Spleen (tissue), 11 donors: ENCODE results near the gene ACYP2. TPM values are rescaled to one million over a fixed set of nuclear protein-coding genes. Genes with fewer than 3 reads are reported as not detected.
"Not testable (repeated sequence)": the region's sequence is repeated elsewhere in the genome, so short reads cannot be mapped to it uniquely, and the experiment has no call there.

Source experiments
- DNase-seq: peaks from one replicate; pipeline ENCODE4 v3.0.0-alpha.2; 2020
- H3K27ac ChIP-seq, 8 donors: fragments of 200-600 bp; sonication (generic) in 7 of 8; 1 replicate in 4 of 8; 2 replicates in 4 of 8; pipeline versions ENCODE4 v1.5.0 to v1.8.0; 2016 to 2021; ENCODE audit warnings: inconsistent platforms in 4 of 8, mild to moderate bottlenecking in 4 of 8, moderate library complexity in 1 of 8
- H3K27me3 ChIP-seq, 7 donors: fragments of 200-600 bp; sonication (generic) in 6 of 7; replicated peaks in 1 of 7; 1 replicate in 4 of 7; 2 replicates in 3 of 7; pipeline versions ENCODE4 v1.5.0 to v1.8.0; 2016 to 2021; ENCODE audit warnings: inconsistent platforms in 3 of 7, mild to moderate bottlenecking in 1 of 7
- H3K36me3 ChIP-seq, 6 donors: fragments of 200-600 bp; sonication (generic) in 5 of 6; 1 replicate in 4 of 6; 2 replicates in 2 of 6; pipeline versions ENCODE4 v1.5.0 to v1.8.0; 2016 to 2021; ENCODE audit warnings: inconsistent platforms in 2 of 6
- H3K4me1 ChIP-seq, 6 donors: fragments of 200-600 bp; sonication (generic) in 5 of 6; 1 replicate in 3 of 6; 2 replicates in 3 of 6; pipeline versions ENCODE4 v1.5.0 to v1.8.0; 2016 to 2021; ENCODE audit warnings: inconsistent platforms in 3 of 6
- H3K4me3 ChIP-seq, 8 donors: fragments of 200-600 bp; sonication (generic) in 7 of 8; 1 replicate in 4 of 8; 2 replicates in 4 of 8; pipeline versions ENCODE4 v1.5.0 to v1.8.0; 2016 to 2021; ENCODE audit warnings: inconsistent platforms in 4 of 8, mild to moderate bottlenecking in 4 of 8, moderate library complexity in 2 of 8
- H3K9me3 ChIP-seq, 8 donors: fragments of 200-600 bp; sonication (generic) in 7 of 8; 1 replicate in 4 of 8; 2 replicates in 4 of 8; pipeline versions ENCODE4 v1.5.0 to v1.8.0; 2016 to 2021; ENCODE audit warnings: inconsistent platforms in 4 of 8
- CTCF ChIP-seq, 11 experiments: fragments of 200-600 bp in 7 of 11; fragments of 450-650 bp in 4 of 11; sonication (generic) in 4 of 11; IDR thresholded peaks in 8 of 11; conservative IDR thresholded peaks in 3 of 11; 1 replicate in 7 of 11; 2 replicates in 4 of 11; pipeline versions ENCODE4 v1.4.0 to v1.8.0; 2016 to 2021; ENCODE audit warnings: antibody characterized with exemption in 11 of 11, inconsistent platforms in 4 of 11, mild to moderate bottlenecking in 1 of 11
- POLR2A ChIP-seq, 3 donors: fragments of 450-650 bp; IDR thresholded peaks; one replicate each; pipeline ENCODE4 v1.5.1; 2017; ENCODE audit warnings: antibody characterized with exemption in 3 of 3, mild to moderate bottlenecking in 1 of 3
- POLR2AphosphoS5 ChIP-seq, 3 donors: sonication (generic); formaldehyde crosslinking; IDR thresholded peaks; one replicate each; pipeline ENCODE4 v1.5.1; 2017; ENCODE audit warnings: antibody characterized with exemption in 3 of 3
- WGBS, 5 donors: extraction: QIAGEN DNeasy Blood & Tissue Kit in 3 of 5; methylation state at CpG; one replicate each; pipeline versions ENCODE4 v1.1.5 to v1.1.7; 2013 to 2018; 5-methylcytosine and 5-hydroxymethylcytosine counted together
- intact Hi-C: fragments of 100-400 bp; cut with DNase I; formaldehyde crosslinking; loops from one replicate; pipeline ENCODE4 v1.15.0; 2023; ENCODE audit warnings: low total_unique reads
- polyA plus RNA-seq, 3 donors: library from polyadenylated mRNA; stranded (reverse); fragments of 200-250 nt; gene quantifications; one replicate each; pipeline ENCODE4 v1.2.1, GENCODE V29; 2013
- total RNA-seq, 7 donors: library from RNA; depleted of rRNA in 3 of 7; stranded (reverse); fragments of >200 nt in 3 of 7; fragmentation: NEBNext Ultra II Directional in 4 of 7; extraction: Animal tissue kit (Norgen Biotek cat#: 25700) in 4 of 7; gene quantifications; one replicate each; pipeline versions ENCODE4 v1.1.0 to v1.2.1, GENCODE V29; 2016 to 2021
- donor health status: healthy with polysubstance abuse.
- donor health status: DM: no; HTN: no; CAD: no; lungs with moderate emphysema.
- donor health status: DM: no; HTN: no; CAD: no.
- donor health status: Bipolar disorder and iron deficiency.
- donor health status: healthy.
- donor health status: DM: no; HTN: no; CAD: no.
- donor health status: DM: yes; HTN: yes; CAD: no.

ACYP2 gene
- total and polyA plus RNA-seq, 10 donors, result 14.6 to 32.3 (median 21.7) TPM

GRCh38 chr2:54107903-54108615 is 7.4 kb upstream of the ACYP2 start:
- Histone ChIP-seq H3K36me3 (no peaks in the 10 kb centered on the region), H3K27me3 (no peaks in the 10 kb centered on the region), H3K4me1 (peaks cover 12 to 32% (median 20%) of the 10 kb centered on the region in 6 donors), H3K9me3 (no peaks in the 10 kb centered on the region), H3K4me3 (no peak overlapping the region), H3K27ac (no peak overlapping the region)
- intact Hi-C loops, result loop anchor here (10.0 kb wide), 1 partner anchor 597 kb away; no protein-coding TSS in a partner anchor
- TF ChIP-seq CTCF (IDR thresholded peaks at IDR 0.05 in 8 of 11, conservative IDR thresholded peaks at IDR 0.05 in 3 of 11) (no peak), POLR2A (IDR thresholded peaks at IDR 0.05) (no peak), POLR2AphosphoS5 (IDR thresholded peaks at IDR 0.05) (no peak)
- 88 to 95% (median 93%) methylated on average over 10 of the region's 10 CpGs for WGBS, 5 donors
- DNase-seq, result no peak

- intact Hi-C loops, result loop anchor here (10.0 kb wide), 1 partner anchor 595 kb away; no protein-coding TSS in a partner anchor
- no peak for DNase-seq
- TF ChIP-seq CTCF (IDR thresholded peaks at IDR 0.05 in 8 of 11, conservative IDR thresholded peaks at IDR 0.05 in 3 of 11), result no peak
- TF ChIP-seq POLR2A (IDR thresholded peaks at IDR 0.05), result no peak
- no peak for TF ChIP-seq POLR2AphosphoS5 (IDR thresholded peaks at IDR 0.05)
Observed at GRCh38 chr2:54109848-54110247, 5.6 kb upstream of the ACYP2 start.

GRCh38 chr2:54114479-54114878 is 936 bp upstream of the ACYP2 start:
- H3K27me3 ChIP-seq, DNase-seq, intact Hi-C loops, H3K9me3 ChIP-seq: not testable (repeated sequence)
- H3K27ac ChIP-seq, result peak overlapping the region; percentile 98 to 100 (median 99)
- peaks cover 6 to 18% (median 10%) of the 10 kb centered on the region in 6 donors for H3K4me1 ChIP-seq
- WGBS, 5 donors, result 84 to 93% (median 89%) methylated on average over 6 of the region's 6 CpGs
- H3K36me3 ChIP-seq, result peaks cover 0 to 13% (median 0%) of the 10 kb centered on the region in 6 donors
- H3K4me3 ChIP-seq, result peak overlapping the region in 2 of 8 donors; percentile 63 to 82

More at GRCh38 chr2:54109848-54110247, 5.6 kb upstream of the ACYP2 start:
- WGBS, 5 donors, result 91 to 96% (median 94%) methylated on average over 3 of the region's 3 CpGs
- no peaks in the 10 kb centered on the region for H3K27me3 ChIP-seq
- no peak overlapping the region for H3K4me3 ChIP-seq
- H3K4me1 ChIP-seq, result peaks cover 4 to 19% (median 11%) of the 10 kb centered on the region in 6 donors
- no peaks in the 10 kb centered on the region for H3K9me3 ChIP-seq
- H3K27ac ChIP-seq, result no peak overlapping the region
- H3K36me3 ChIP-seq, result no peaks in the 10 kb centered on the region

GRCh38 chr2:54114936-54115283 is 505 bp upstream of the ACYP2 start:
- DNase-seq, result no peak
- intact Hi-C loops, result no loop called here
- Histone ChIP-seq H3K4me1 (peaks cover 6 to 18% (median 10%) of the 10 kb centered on the region in 6 donors), H3K27me3 (no peaks in the 10 kb centered on the region), H3K9me3 (peaks cover 0 to 10% (median 5%) of the 10 kb centered on the region in 8 donors), H3K4me3 (peak overlapping the region in 7 of 8 donors; percentile 57 to 82 (median 62)), H3K36me3 (peaks cover 0 to 15% (median 0%) of the 10 kb centered on the region in 6 donors), H3K27ac (peak overlapping the region; percentile 98 to 100 (median 99))
- 43 to 58% (median 53%) methylated on average over 3 of the region's 3 CpGs for WGBS, 5 donors
- TF ChIP-seq CTCF (IDR thresholded peaks at IDR 0.05 in 8 of 11, conservative IDR thresholded peaks at IDR 0.05 in 3 of 11) (no peak), POLR2AphosphoS5 (IDR thresholded peaks at IDR 0.05) (no peak)

GRCh38 chr2:54116598-54116997 is 1.2 kb downstream of the ACYP2 start:
- peaks cover 6 to 18% (median 10%) of the 10 kb centered on the region in 6 donors for H3K4me1 ChIP-seq
- peaks cover 3 to 24% (median 18%) of the 10 kb centered on the region in 8 donors for H3K9me3 ChIP-seq
- peaks cover 0 to 29% (median 8%) of the 10 kb centered on the region in 6 donors for H3K36me3 ChIP-seq
- H3K4me3 ChIP-seq, result peak overlapping the region in 2 of 8 donors; percentile 62 to 82
- H3K27me3 ChIP-seq, H3K27ac ChIP-seq, DNase-seq, intact Hi-C loops: not testable (repeated sequence)
- WGBS, 5 donors, result 94 to 99% (median 96%) methylated on average over 10 of the region's 10 CpGs
